OCI-LY1 (cell line): ENCODE measurements around the gene FBXO47.

Source experiments
- H2AFZ ChIP-seq: fragments of 200-600 bp; sonication (generic), shearing (Covaris generic); 2 replicates; pipeline ENCODE4 v1.6.0; 2014; ENCODE audit warnings: antibody characterized with exemption, mild to moderate bottlenecking, low read length
- H3F3A ChIP-seq: fragments of 200-600 bp; sonication (generic), shearing (Covaris generic); 2 replicates; pipeline ENCODE4 v1.6.0; 2014; ENCODE audit warnings: mild to moderate bottlenecking, antibody characterized with exemption, low read length, moderate library complexity; ENCODE audit not compliant: insufficient read depth
- H3K27ac ChIP-seq: fragments of 200-600 bp; sonication (generic); 2 replicates; pipeline ENCODE4 v1.5.1; 2014; ENCODE audit warnings: low read length, mixed run types, mild to moderate bottlenecking, low read depth; ENCODE audit not compliant: poor library complexity, severe bottlenecking
- H3K27me3 ChIP-seq: fragments of 200-600 bp; sonication (generic); 2 replicates; pipeline ENCODE4 v1.6.0; 2014; ENCODE audit warnings: antibody characterized with exemption, mild to moderate bottlenecking, low read length, moderate library complexity; ENCODE audit not compliant: insufficient read depth
- H3K36me3 ChIP-seq: fragments of 200-600 bp; sonication (generic); 2 replicates; pipeline ENCODE4 v1.6.1; 2014; ENCODE audit warnings: mild to moderate bottlenecking, antibody characterized with exemption, low read length, moderate library complexity, mixed read lengths; ENCODE audit not compliant: insufficient read depth
- H3K4me1 ChIP-seq: fragments of 200-600 bp; sonication (generic); 2 replicates; pipeline ENCODE4 v1.5.1; 2014; ENCODE audit warnings: mild to moderate bottlenecking, low read length, moderate library complexity; ENCODE audit not compliant: insufficient read depth, severe bottlenecking
- H3K4me2 ChIP-seq: fragments of 200-600 bp; sonication (generic), shearing (Covaris generic); 2 replicates; pipeline ENCODE4 v1.6.1; 2014; ENCODE audit warnings: low read length
- H3K4me3 ChIP-seq: fragments of 200-600 bp; sonication (generic); 2 replicates; pipeline ENCODE4 v1.5.1; 2014; ENCODE audit warnings: low read length, low read depth, mild to moderate bottlenecking, mixed read lengths; ENCODE audit not compliant: poor library complexity, severe bottlenecking
- H3K79me2 ChIP-seq: fragments of 200-600 bp; shearing (Covaris generic); 2 replicates; pipeline ENCODE4 v1.6.1; 2016; ENCODE audit warnings: mixed run types, low read length, mixed read lengths; ENCODE audit not compliant: insufficient read depth
- H3K9ac ChIP-seq: fragments of 200-600 bp; sonication (generic), shearing (Covaris generic); 2 replicates; pipeline ENCODE4 v1.6.1; 2014; ENCODE audit warnings: mild to moderate bottlenecking, low read length, mixed read lengths
- H3K9me2 ChIP-seq: fragments of 200-600 bp; sonication (generic), shearing (Covaris generic); 2 replicates; pipeline ENCODE4 v1.6.1; 2014; ENCODE audit warnings: low read depth, mild to moderate bottlenecking, low read length, mixed read lengths
- H3K9me3 ChIP-seq: fragments of 200-600 bp; shearing (Covaris generic); 2 replicates; pipeline ENCODE4 v1.6.1; 2014; ENCODE audit warnings: low read length, mixed read lengths
- H4K20me1 ChIP-seq: fragments of 200-600 bp; sonication (generic), shearing (Covaris generic); 2 replicates; pipeline ENCODE4 v1.6.0; 2016; ENCODE audit warnings: mild to moderate bottlenecking, low read length; ENCODE audit not compliant: insufficient read depth
- EZH2 ChIP-seq: fragments of 200-600 bp; sonication (generic), shearing (Covaris generic); IDR thresholded peaks from 2 replicates; pipeline ENCODE4 v1.8.0; 2017; ENCODE audit warnings: borderline replicate concordance, mixed run types, mild to moderate bottlenecking, antibody characterized with exemption, low read length, moderate library complexity, mixed read lengths
- TF ChIP-seq, protein P1 (sequence below): fragments of 200-600 bp; sonication (generic), shearing (Covaris generic); IDR thresholded peaks from 2 replicates; pipeline ENCODE4 v1.5.1; 2017; ENCODE audit warnings: mild to moderate bottlenecking, antibody characterized with exemption, low read length, moderate library complexity, mixed read lengths

FBXO47 gene

DNA sequence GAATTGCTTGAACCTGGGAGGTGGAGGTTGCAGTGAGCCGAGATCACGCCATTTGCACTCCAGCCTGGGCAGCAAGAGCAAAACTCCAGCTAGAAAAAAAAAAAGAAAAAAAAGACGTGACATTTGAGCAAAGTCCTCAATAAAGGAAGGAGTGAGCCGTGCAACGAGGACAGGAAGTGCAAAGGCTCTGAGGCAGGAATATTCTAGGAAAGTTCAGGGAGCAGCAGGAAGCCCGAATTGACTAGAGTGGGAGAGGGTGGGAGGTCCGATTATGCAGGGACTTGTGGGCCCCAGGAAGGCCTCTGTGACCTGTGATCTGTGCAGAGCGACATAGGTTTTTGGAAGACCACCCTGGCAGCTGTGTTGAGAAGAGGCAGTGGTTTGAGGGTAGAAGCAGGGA, 50.4 kb downstream of the FBXO47 start:
- Histone ChIP-seq H3K27ac (no peak overlapping the region), H3F3A (no peaks in the 10 kb centered on the region), H3K9ac (no peak overlapping the region), H3K9me3 (no peaks in the 10 kb centered on the region), H3K4me2 (no peak overlapping the region), H3K4me1 (peaks cover 10% of the 10 kb centered on the region), H3K9me2 (no peaks in the 10 kb centered on the region), H3K36me3 (peaks cover 60% of the 10 kb centered on the region), H3K79me2 (no peaks in the 10 kb centered on the region), H4K20me1 (no peaks in the 10 kb centered on the region), H2AFZ (no peak overlapping the region), H3K27me3 (no peaks in the 10 kb centered on the region), H3K4me3 (no peak overlapping the region)
- TF ChIP-seq, protein P1, sequence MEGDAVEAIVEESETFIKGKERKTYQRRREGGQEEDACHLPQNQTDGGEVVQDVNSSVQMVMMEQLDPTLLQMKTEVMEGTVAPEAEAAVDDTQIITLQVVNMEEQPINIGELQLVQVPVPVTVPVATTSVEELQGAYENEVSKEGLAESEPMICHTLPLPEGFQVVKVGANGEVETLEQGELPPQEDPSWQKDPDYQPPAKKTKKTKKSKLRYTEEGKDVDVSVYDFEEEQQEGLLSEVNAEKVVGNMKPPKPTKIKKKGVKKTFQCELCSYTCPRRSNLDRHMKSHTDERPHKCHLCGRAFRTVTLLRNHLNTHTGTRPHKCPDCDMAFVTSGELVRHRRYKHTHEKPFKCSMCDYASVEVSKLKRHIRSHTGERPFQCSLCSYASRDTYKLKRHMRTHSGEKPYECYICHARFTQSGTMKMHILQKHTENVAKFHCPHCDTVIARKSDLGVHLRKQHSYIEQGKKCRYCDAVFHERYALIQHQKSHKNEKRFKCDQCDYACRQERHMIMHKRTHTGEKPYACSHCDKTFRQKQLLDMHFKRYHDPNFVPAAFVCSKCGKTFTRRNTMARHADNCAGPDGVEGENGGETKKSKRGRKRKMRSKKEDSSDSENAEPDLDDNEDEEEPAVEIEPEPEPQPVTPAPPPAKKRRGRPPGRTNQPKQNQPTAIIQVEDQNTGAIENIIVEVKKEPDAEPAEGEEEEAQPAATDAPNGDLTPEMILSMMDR = no peak
- TF ChIP-seq EZH2 = no peak

DNA sequence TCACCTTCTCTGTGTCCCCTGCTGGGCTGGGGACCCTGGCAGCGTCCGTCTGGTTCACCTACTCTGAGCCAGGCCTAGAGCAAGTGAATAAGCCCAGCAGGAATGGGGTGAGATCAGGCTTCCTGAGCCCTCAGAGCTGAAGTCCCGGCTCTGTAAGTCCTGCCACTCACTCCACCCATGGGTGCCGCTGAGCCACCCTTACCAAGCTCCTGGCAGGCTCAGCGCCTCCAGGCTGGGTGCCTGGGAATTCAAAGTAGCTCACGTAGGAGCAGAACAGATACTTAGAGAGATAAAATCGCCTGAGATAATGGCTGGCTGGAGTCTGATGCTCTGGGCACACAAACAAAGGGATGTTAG, 51.6 kb downstream of the FBXO47 start:
- Histone ChIP-seq H3K4me3 (no peak overlapping the region), H3K9me2 (no peaks in the 10 kb centered on the region), H3F3A (no peaks in the 10 kb centered on the region), H3K27ac (no peak overlapping the region), H3K4me1 (no peaks in the 10 kb centered on the region), H2AFZ (no peak overlapping the region), H3K27me3 (no peaks in the 10 kb centered on the region), H4K20me1 (no peaks in the 10 kb centered on the region), H3K9me3 (no peaks in the 10 kb centered on the region), H3K36me3 (peaks cover 67% of the 10 kb centered on the region), H3K4me2 (no peak overlapping the region), H3K79me2 (no peaks in the 10 kb centered on the region), H3K9ac (no peak overlapping the region)
- TF ChIP-seq, protein P1 = no peak
- TF ChIP-seq EZH2 = no peak

DNA sequence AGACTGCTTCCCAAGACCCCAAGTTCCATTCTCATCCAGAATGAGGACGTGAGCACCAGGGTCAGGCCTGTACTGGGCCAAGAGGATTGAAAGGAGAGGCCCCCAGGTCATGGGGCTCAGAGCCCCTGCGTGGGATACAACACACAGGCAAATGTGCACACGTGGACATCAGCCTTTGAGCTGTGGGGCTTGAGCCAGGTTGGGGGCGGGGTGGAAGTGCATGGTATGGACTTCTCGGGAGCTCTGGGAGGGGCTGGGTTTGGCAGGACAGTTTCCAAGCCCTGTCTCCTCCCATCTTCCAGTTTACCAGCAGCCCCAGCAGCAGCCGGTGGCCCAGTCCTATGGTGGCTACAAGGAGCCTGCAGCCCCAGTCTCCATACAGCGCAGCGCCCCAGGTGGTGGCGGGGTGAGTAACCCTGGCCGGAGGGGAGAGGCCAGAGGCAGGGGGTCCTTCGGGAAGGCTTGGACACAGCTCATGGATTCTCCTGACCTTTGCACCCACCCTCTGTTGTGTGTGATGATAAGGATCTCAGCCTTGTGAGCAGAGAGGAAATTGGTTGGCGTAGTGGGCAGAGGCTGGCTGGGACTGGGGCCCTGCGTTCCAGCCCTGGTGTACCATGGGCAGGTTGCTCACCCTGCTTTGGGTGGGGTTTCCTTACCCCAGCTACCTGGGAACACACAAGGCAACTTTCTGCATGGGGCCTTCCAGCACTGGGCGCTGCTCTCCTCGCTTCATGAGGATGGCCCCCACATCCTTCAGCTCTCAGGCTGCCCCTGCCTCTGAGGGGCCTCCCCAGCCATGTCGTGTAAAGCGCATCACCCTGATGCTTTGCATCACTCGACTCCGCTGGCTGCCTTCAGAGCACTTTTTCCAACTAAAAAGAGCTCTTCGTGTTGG, 52.2 kb downstream of the FBXO47 start:
- no peaks in the 10 kb centered on the region for H3K4me1 ChIP-seq
- no peak overlapping the region for H2AFZ ChIP-seq
- no peaks in the 10 kb centered on the region for H3K79me2 ChIP-seq
- no peak overlapping the region for H3K9ac ChIP-seq
- no peaks in the 10 kb centered on the region for H3K27me3 ChIP-seq
- H3K36me3 ChIP-seq = peaks cover 63% of the 10 kb centered on the region
- TF ChIP-seq, protein P1 = no peak
- TF ChIP-seq EZH2 = no peak
- H3K4me2 ChIP-seq = no peak overlapping the region
- no peaks in the 10 kb centered on the region for H4K20me1 ChIP-seq
- no peaks in the 10 kb centered on the region for H3K9me2 ChIP-seq
- no peaks in the 10 kb centered on the region for H3K9me3 ChIP-seq
- H3F3A ChIP-seq = no peaks in the 10 kb centered on the region
- H3K27ac ChIP-seq = no peak overlapping the region
- H3K4me3 ChIP-seq = no peak overlapping the region
